MM.1S (cell line): Measurements from ENCODE around the gene ACSL4.

Experiments
- EZH2 ChIP-seq: fragments of 300-600 bp; sonication (generic); optimal IDR thresholded peaks from 2 replicates; pipeline ENCODE3; 2017; ENCODE audit warnings: low read depth, mild to moderate bottlenecking, antibody characterized with exemption, low read length, mixed read lengths
- EZH2phosphoT487 ChIP-seq: fragments of 300-600 bp; sonication (generic); IDR thresholded peaks from 2 replicates; pipeline ENCODE4 v1.6.1; 2018; ENCODE audit warnings: antibody characterized with exemption, low read length
- TF ChIP-seq, protein P1 (sequence below): fragments of 300-600 bp; sonication (generic); IDR thresholded peaks from 2 replicates; pipeline ENCODE4 v1.5.1; 2016; ENCODE audit warnings: antibody characterized with exemption, low read length, mixed read lengths

DNA sequence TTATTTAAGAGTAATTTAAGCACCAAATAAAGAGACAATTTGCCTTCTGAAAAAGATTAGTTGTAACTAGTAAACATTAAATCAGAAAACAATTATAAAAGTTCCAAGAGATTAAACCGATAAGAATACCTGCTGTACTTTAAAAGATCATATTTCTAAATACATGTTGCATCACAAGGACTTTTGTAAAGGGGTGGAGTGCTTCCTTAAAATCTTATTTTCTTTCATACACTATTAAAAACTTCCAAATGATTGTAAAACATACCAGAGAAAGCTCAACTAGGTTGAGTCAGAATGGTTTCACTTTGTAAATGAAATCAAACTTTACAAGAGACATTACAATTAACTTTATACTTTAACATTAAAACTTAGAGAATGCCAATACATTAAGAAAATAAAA is 41.8 kb downstream of the ACSL4 start:
- TF ChIP-seq EZH2 (no peak), EZH2phosphoT487 (no peak)
- TF ChIP-seq, protein P1, sequence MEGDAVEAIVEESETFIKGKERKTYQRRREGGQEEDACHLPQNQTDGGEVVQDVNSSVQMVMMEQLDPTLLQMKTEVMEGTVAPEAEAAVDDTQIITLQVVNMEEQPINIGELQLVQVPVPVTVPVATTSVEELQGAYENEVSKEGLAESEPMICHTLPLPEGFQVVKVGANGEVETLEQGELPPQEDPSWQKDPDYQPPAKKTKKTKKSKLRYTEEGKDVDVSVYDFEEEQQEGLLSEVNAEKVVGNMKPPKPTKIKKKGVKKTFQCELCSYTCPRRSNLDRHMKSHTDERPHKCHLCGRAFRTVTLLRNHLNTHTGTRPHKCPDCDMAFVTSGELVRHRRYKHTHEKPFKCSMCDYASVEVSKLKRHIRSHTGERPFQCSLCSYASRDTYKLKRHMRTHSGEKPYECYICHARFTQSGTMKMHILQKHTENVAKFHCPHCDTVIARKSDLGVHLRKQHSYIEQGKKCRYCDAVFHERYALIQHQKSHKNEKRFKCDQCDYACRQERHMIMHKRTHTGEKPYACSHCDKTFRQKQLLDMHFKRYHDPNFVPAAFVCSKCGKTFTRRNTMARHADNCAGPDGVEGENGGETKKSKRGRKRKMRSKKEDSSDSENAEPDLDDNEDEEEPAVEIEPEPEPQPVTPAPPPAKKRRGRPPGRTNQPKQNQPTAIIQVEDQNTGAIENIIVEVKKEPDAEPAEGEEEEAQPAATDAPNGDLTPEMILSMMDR = no peak
